ENCODE data around the gene LPP. TPM values are rescaled to one million over a fixed set of nuclear protein-coding genes. Genes with fewer than 3 reads are reported as not detected.

The LPP gene
- total RNA-seq, 1 experiment from 2014 or later = 120 TPM

DNA sequence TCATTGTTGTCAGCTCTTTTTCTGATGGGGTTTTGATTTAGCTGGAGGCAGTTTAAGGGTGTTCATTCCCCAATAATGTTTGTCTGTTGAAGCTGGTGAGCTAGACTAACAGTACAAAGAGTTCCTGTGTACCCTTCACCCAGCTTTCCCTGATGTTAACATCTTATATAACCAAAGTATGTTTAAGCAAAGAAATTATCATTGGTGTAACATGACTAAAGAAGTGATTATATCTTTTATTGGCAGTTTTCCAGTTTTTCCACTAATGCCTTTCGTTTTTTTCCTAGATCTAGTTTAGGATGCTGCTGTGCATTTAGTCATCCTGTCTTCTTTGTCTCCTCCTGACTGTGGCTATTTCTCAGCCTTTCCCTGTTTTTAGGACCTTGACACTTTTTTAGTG lies 165.6 kb downstream of the LPP start:
- no TSS peak for BruUV-seq (replicated peaks)
- no peak for TF ChIP-seq CTCF (IDR thresholded peaks at IDR 0.05; ENCODE audit: insufficient read depth in 1 of 2, low read depth in 1 of 2, low read length in 1 of 2, severe bottlenecking in 1 of 2, unreplicated experiment in 1 of 2)
- Histone ChIP-seq H3K9me3 (no peaks in the 10 kb centered on the region), H3K36me3 (ENCODE audit: control insufficient read depth, insufficient read depth, low read length) (no peaks in the 10 kb centered on the region), H3K27me3 (replicated peaks; ENCODE audit: control insufficient read depth, insufficient read depth, low read length) (no peaks in the 10 kb centered on the region), H3K4me3 (ENCODE audit: low read depth, low read length) (no peak overlapping the region), H3K4me1 (no peaks in the 10 kb centered on the region)
- Mint-ChIP-seq H3K27me3 (ENCODE audit: insufficient read depth, unreplicated experiment) (no peaks in the 10 kb centered on the region), H3K9me3 (ENCODE audit: unreplicated experiment) (no peaks in the 10 kb centered on the region), H3K36me3 (ENCODE audit: insufficient read depth, unreplicated experiment) (peaks cover 17% of the 10 kb centered on the region), H3K4me3 (ENCODE audit: unreplicated experiment) (no peak overlapping the region), H3K27ac (ENCODE audit: unreplicated experiment) (no peak overlapping the region), H3K4me1 (ENCODE audit: low read depth, unreplicated experiment) (peaks cover 4% of the 10 kb centered on the region)
- ChIA-PET POLR2A (no interaction called here), CTCF (no interaction called here)
- intact Hi-C loops (cut with micrococcal nuclease; ENCODE audit: unreplicated experiment) = no loop called here
- DNase-seq = no peak

DNA sequence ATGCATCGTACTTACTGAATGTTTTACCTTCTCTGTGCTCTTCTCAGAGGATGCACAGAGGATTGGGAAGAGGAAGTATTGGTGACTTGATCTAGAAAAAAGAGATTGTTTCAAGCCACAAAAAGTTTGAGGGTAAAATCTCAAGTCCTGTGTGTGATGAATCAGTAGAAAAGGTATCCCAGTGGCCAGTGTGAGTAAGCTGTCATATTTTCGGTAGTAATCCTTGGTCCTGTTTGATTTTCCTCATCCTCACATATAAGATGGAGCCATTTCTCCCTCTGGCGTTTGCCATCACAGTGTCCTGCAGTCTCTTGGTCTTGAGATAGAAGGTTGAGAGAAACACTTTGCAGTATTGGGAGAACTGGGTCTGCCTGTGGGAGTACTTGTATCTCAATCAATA lies 166.8 kb downstream of the LPP start:
- H3K36me3 Mint-ChIP-seq (ENCODE audit: insufficient read depth, unreplicated experiment) = peaks cover 21% of the 10 kb centered on the region
- H3K4me3 Mint-ChIP-seq (ENCODE audit: unreplicated experiment) = no peak overlapping the region
- ChIA-PET POLR2A (no interaction called here), CTCF (no interaction called here)
- no peak for TF ChIP-seq CTCF (IDR thresholded peaks at IDR 0.05; ENCODE audit: insufficient read depth in 1 of 2, low read depth in 1 of 2, low read length in 1 of 2, severe bottlenecking in 1 of 2, unreplicated experiment in 1 of 2)
- H3K27ac Mint-ChIP-seq (ENCODE audit: unreplicated experiment) = no peak overlapping the region
- H3K4me1 Mint-ChIP-seq (ENCODE audit: low read depth, unreplicated experiment) = peaks cover 6% of the 10 kb centered on the region
- intact Hi-C loops (cut with micrococcal nuclease; ENCODE audit: unreplicated experiment) = no loop called here
- BruUV-seq (replicated peaks) = no TSS peak
- H3K9me3 Mint-ChIP-seq (ENCODE audit: unreplicated experiment) = no peaks in the 10 kb centered on the region
- no peaks in the 10 kb centered on the region for H3K27me3 Mint-ChIP-seq (ENCODE audit: insufficient read depth, unreplicated experiment)
- no peaks in the 10 kb centered on the region for H3K4me1 ChIP-seq
- DNase-seq = no peak
- no peak overlapping the region for H3K4me3 ChIP-seq (ENCODE audit: low read depth, low read length)
- no peaks in the 10 kb centered on the region for H3K27me3 ChIP-seq (replicated peaks; ENCODE audit: control insufficient read depth, insufficient read depth, low read length)
- H3K9me3 ChIP-seq = no peaks in the 10 kb centered on the region
- no peaks in the 10 kb centered on the region for H3K36me3 ChIP-seq (ENCODE audit: control insufficient read depth, insufficient read depth, low read length)

GRCh38 chr3:188321258-188321657 lies 167.3 kb downstream of the LPP start:
- no peaks in the 10 kb centered on the region for H3K9me3 ChIP-seq
- Mint-ChIP-seq H3K36me3 (ENCODE audit: insufficient read depth, unreplicated experiment) (peaks cover 23% of the 10 kb centered on the region), H3K4me3 (ENCODE audit: unreplicated experiment) (no peak overlapping the region), H3K27me3 (ENCODE audit: insufficient read depth, unreplicated experiment) (no peaks in the 10 kb centered on the region), H3K27ac (ENCODE audit: unreplicated experiment) (no peak overlapping the region), H3K9me3 (ENCODE audit: unreplicated experiment) (no peaks in the 10 kb centered on the region), H3K4me1 (ENCODE audit: low read depth, unreplicated experiment) (peaks cover 6% of the 10 kb centered on the region)
- ChIA-PET POLR2A (no interaction called here), CTCF (no interaction called here)
- TF ChIP-seq CTCF (IDR thresholded peaks at IDR 0.05; ENCODE audit: insufficient read depth in 1 of 2, low read depth in 1 of 2, low read length in 1 of 2, severe bottlenecking in 1 of 2, unreplicated experiment in 1 of 2) = no peak
- DNase-seq = no peak
- no peaks in the 10 kb centered on the region for H3K4me1 ChIP-seq
- no peaks in the 10 kb centered on the region for H3K27me3 ChIP-seq (replicated peaks; ENCODE audit: control insufficient read depth, insufficient read depth, low read length)
- BruUV-seq (replicated peaks) = no TSS peak
- H3K4me3 ChIP-seq (ENCODE audit: low read depth, low read length) = no peak overlapping the region
- intact Hi-C loops (cut with micrococcal nuclease; ENCODE audit: unreplicated experiment) = no loop called here
- no peaks in the 10 kb centered on the region for H3K36me3 ChIP-seq (ENCODE audit: control insufficient read depth, insufficient read depth, low read length)

Measured in Caco-2 (cell line).